Measurements from ENCODE around the gene ERH. TPM values are rescaled to one million over a fixed set of nuclear protein-coding genes. Genes with fewer than 3 reads are reported as not detected.

ERH gene
- total RNA-seq, 1 donor from 2014 or later, result 223 TPM

GRCh38 chr14:69373104-69373503 lies 25.0 kb downstream of the ERH start:
- no peak for TF ChIP-seq CTCF (IDR thresholded peaks at IDR 0.05; ENCODE audit: partially characterized antibody, unreplicated experiment)
- Mint-ChIP-seq H3K9me3 (ENCODE audit: unreplicated experiment) (peaks cover 2% of the 10 kb centered on the region), H3K4me3 (ENCODE audit: unreplicated experiment) (no peak overlapping the region), H3K36me3 (ENCODE audit: unreplicated experiment) (peaks cover 17% of the 10 kb centered on the region), H3K27ac (ENCODE audit: unreplicated experiment) (no peak overlapping the region), H3K27me3 (ENCODE audit: unreplicated experiment) (no peaks in the 10 kb centered on the region), H3K4me1 (ENCODE audit: low read depth, unreplicated experiment) (peaks cover 5% of the 10 kb centered on the region)
- DNase-seq, result no peak

- H3K4me3 Mint-ChIP-seq (ENCODE audit: unreplicated experiment), result no peak overlapping the region
Observed at GRCh38 chr14:69372146-69372545, 26.0 kb downstream of the ERH start.

GRCh38 chr14:69370061-69370460 lies 28.0 kb downstream of the ERH start:
- Mint-ChIP-seq H3K36me3 (ENCODE audit: unreplicated experiment) (peaks cover 3% of the 10 kb centered on the region), H3K9me3 (ENCODE audit: unreplicated experiment) (peaks cover 2% of the 10 kb centered on the region), H3K27me3 (ENCODE audit: unreplicated experiment) (no peaks in the 10 kb centered on the region), H3K27ac (ENCODE audit: unreplicated experiment) (no peak overlapping the region), H3K4me3 (ENCODE audit: unreplicated experiment) (no peak overlapping the region), H3K4me1 (ENCODE audit: low read depth, unreplicated experiment) (peaks cover 10% of the 10 kb centered on the region)
- DNase-seq, result no peak
- no peak for TF ChIP-seq CTCF (IDR thresholded peaks at IDR 0.05; ENCODE audit: partially characterized antibody, unreplicated experiment)

More at GRCh38 chr14:69372146-69372545, 26.0 kb downstream of the ERH start:
- Mint-ChIP-seq H3K27me3 (ENCODE audit: unreplicated experiment) (no peaks in the 10 kb centered on the region), H3K4me1 (ENCODE audit: low read depth, unreplicated experiment) (peaks cover 5% of the 10 kb centered on the region), H3K36me3 (ENCODE audit: unreplicated experiment) (peaks cover 17% of the 10 kb centered on the region), H3K27ac (ENCODE audit: unreplicated experiment) (no peak overlapping the region), H3K9me3 (ENCODE audit: unreplicated experiment) (peaks cover 2% of the 10 kb centered on the region)
- DNase-seq, result no peak
- no peak for TF ChIP-seq CTCF (IDR thresholded peaks at IDR 0.05; ENCODE audit: partially characterized antibody, unreplicated experiment)

- peaks cover 10% of the 10 kb centered on the region for H3K4me1 Mint-ChIP-seq (ENCODE audit: low read depth, unreplicated experiment)
- no peak overlapping the region for H3K27ac Mint-ChIP-seq (ENCODE audit: unreplicated experiment)
- no peak for DNase-seq
- H3K27me3 Mint-ChIP-seq (ENCODE audit: unreplicated experiment), result no peaks in the 10 kb centered on the region
- no peaks in the 10 kb centered on the region for H3K36me3 Mint-ChIP-seq (ENCODE audit: unreplicated experiment)
- TF ChIP-seq CTCF (IDR thresholded peaks at IDR 0.05; ENCODE audit: partially characterized antibody, unreplicated experiment), result no peak
- H3K9me3 Mint-ChIP-seq (ENCODE audit: unreplicated experiment), result peaks cover 2% of the 10 kb centered on the region
- H3K4me3 Mint-ChIP-seq (ENCODE audit: unreplicated experiment), result no peak overlapping the region
Observed at GRCh38 chr14:69368381-69368780, 29.7 kb downstream of the ERH start.

- H3K27me3 Mint-ChIP-seq (ENCODE audit: unreplicated experiment), result no peaks in the 10 kb centered on the region
- H3K4me3 Mint-ChIP-seq (ENCODE audit: unreplicated experiment), result no peak overlapping the region
- no peak for DNase-seq
- H3K4me1 Mint-ChIP-seq (ENCODE audit: low read depth, unreplicated experiment), result peaks cover 13% of the 10 kb centered on the region
- H3K9me3 Mint-ChIP-seq (ENCODE audit: unreplicated experiment), result no peaks in the 10 kb centered on the region
- H3K36me3 Mint-ChIP-seq (ENCODE audit: unreplicated experiment), result no peaks in the 10 kb centered on the region
- TF ChIP-seq CTCF (IDR thresholded peaks at IDR 0.05; ENCODE audit: partially characterized antibody, unreplicated experiment), result no peak
- no peak overlapping the region for H3K27ac Mint-ChIP-seq (ENCODE audit: unreplicated experiment)
Observed at GRCh38 chr14:69366761-69367160, 31.3 kb downstream of the ERH start.

Measured in glutamatergic neuron (in vitro differentiated cells).